ENCODE data around the gene PRDM11.
"Not testable (repeated sequence)": the region's sequence is repeated elsewhere in the genome, so short reads cannot be mapped to it uniquely, and the experiment has no call there.

Gene PRDM11

DNA sequence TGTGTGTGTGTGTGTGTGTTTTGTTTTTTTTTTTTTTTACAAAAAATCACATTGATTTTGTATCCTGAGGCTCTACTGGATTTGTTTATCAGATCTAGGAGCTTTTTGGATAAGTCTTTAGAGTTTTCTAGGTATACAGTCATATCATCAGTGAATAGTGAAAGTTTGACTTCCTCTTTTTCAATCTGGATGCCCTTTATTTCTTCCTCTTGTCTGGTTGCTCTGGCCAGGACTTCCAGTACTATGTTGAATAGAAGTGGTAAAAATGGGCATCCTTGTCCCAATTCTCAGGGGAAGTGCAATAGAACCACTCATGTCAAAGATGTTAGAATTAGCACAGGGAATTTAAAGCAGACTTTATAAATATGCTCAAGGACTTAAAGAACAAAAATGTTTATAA, 32.6 kb upstream of the PRDM11 start:
- no peak overlapping the region for H3K27ac ChIP-seq
- DNase-seq: no peak
- H3K4me1 ChIP-seq: no peaks in the 10 kb centered on the region
- H3K9me3 ChIP-seq: no peaks in the 10 kb centered on the region
- TF ChIP-seq, protein P1, sequence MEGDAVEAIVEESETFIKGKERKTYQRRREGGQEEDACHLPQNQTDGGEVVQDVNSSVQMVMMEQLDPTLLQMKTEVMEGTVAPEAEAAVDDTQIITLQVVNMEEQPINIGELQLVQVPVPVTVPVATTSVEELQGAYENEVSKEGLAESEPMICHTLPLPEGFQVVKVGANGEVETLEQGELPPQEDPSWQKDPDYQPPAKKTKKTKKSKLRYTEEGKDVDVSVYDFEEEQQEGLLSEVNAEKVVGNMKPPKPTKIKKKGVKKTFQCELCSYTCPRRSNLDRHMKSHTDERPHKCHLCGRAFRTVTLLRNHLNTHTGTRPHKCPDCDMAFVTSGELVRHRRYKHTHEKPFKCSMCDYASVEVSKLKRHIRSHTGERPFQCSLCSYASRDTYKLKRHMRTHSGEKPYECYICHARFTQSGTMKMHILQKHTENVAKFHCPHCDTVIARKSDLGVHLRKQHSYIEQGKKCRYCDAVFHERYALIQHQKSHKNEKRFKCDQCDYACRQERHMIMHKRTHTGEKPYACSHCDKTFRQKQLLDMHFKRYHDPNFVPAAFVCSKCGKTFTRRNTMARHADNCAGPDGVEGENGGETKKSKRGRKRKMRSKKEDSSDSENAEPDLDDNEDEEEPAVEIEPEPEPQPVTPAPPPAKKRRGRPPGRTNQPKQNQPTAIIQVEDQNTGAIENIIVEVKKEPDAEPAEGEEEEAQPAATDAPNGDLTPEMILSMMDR (IDR thresholded peaks at IDR 0.05): no peak
- intact Hi-C loops (cut with DNase I; ENCODE audit: low total_unique reads): loop anchor here (10.0 kb wide), 1 partner anchor 131 kb away; no protein-coding TSS in a partner anchor
- no peaks in the 10 kb centered on the region for H3K36me3 ChIP-seq
- peaks cover 0 to 19% of the 10 kb centered on the region in 2 donors for H3K27me3 ChIP-seq
- no peak overlapping the region for H3K4me3 ChIP-seq

DNA sequence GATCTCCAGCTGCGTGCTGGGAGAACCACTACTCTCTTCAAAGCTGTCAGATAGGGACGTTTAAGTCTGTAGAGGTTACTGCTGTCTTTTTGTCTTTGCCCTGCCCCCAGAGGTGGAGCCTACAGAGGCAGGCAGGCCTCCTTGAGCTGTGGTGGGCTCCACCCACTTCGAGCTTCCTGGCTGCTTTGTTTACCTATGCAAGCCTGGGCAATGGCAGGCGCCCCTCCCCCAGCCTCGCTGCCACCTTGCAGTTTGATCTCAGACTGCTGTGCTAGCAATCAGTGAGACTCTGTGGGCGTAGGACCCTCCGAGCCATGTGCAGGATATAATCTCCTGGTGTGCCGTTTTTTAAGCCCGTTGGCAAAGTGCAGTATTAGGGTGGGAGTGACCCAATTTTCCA, 18.6 kb upstream of the PRDM11 start:
- H3K4me1 ChIP-seq; H3K9me3 ChIP-seq; H3K27ac ChIP-seq; H3K36me3 ChIP-seq; H3K4me3 ChIP-seq; intact Hi-C loops (cut with DNase I; ENCODE audit: low total_unique reads); DNase-seq: not testable (repeated sequence)
- H3K27me3 ChIP-seq: peaks cover 0 to 23% of the 10 kb centered on the region in 2 donors

DNA sequence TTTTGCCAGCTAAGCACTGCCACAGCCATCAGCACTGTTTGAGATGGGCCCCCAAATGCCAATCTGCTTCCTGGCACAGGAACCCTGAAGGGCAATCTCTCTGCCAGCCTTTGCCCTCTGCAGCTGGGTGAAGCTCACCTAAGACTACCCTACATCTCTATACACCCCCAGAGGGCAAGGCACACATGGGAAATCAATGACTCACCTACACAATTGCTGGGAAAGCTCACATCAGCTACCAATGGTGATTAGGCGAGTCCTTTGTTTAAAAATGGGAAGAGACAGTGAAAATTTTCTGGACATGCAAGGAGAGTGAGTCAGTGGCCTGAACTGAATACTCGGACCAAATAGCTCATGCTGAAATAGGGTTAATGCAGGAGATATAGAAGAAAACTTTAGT, 12.6 kb upstream of the PRDM11 start:
- intact Hi-C loops (cut with DNase I; ENCODE audit: low total_unique reads): no loop called here
- H3K27ac ChIP-seq: no peak overlapping the region
- H3K36me3 ChIP-seq: no peaks in the 10 kb centered on the region
- TF ChIP-seq, protein P1 (IDR thresholded peaks at IDR 0.05): no peak
- no peak overlapping the region for H3K4me3 ChIP-seq
- H3K4me1 ChIP-seq: no peaks in the 10 kb centered on the region
- DNase-seq: no peak
- H3K27me3 ChIP-seq: peaks cover 0 to 22% of the 10 kb centered on the region in 2 donors
- H3K9me3 ChIP-seq: peaks cover 0 to 6% (median 0%) of the 10 kb centered on the region in 3 donors

DNA sequence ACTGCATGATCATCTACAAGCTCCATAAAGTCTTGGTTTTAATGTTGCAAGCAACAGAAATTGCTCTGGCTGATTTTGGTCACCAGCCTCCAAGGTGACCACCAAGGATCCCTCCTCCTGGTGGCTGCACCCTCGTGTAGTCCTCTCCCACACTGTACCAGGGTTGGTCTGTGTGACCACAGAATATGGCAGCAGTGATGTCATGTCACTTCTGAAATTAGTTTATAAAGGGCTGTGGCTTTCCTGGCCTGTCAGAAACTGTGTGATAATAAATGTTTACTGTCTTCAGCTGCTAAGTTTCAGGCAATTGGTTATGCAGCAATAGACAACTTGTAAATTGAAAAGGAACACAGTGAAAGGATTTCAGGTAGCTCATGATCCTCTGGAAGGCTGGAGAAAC, 5.3 kb upstream of the PRDM11 start:
- Histone ChIP-seq H3K36me3 (no peaks in the 10 kb centered on the region), H3K4me1 (peaks cover 0 to 12% (median 9%) of the 10 kb centered on the region in 4 donors), H3K27ac (no peak overlapping the region), H3K4me3 (no peak overlapping the region), H3K27me3 (peaks cover 0 to 2% of the 10 kb centered on the region in 2 donors), H3K9me3 (no peaks in the 10 kb centered on the region)
- TF ChIP-seq, protein P1 (IDR thresholded peaks at IDR 0.05): no peak
- DNase-seq: no peak
- intact Hi-C loops (cut with DNase I; ENCODE audit: low total_unique reads): loop anchor here (10.0 kb wide), 1 partner anchor 74 kb away; no protein-coding TSS in a partner anchor

DNA sequence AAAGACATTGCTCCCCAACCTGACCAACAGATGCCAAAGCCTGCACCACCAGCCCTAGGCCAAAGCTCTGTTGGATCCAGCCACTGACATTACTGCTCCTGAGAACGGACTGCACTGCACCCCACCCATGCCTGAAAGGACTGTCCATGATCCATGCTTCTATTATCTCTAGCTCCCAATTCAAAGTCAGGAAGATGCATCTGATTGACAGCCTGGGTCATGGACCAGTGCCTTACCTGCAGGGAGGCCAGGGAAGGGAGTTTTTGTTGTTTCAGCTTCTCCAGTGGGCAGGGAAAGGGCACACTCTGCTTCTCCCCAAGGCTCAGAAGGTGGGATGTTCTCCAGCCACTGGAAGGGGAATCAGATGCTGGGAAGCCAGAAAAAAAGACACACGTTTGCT, 4.8 kb upstream of the PRDM11 start:
- TF ChIP-seq, protein P1 (IDR thresholded peaks at IDR 0.05): no peak
- intact Hi-C loops (cut with DNase I; ENCODE audit: low total_unique reads): loop anchor here (10.0 kb wide), 1 partner anchor 73 kb away; no protein-coding TSS in a partner anchor
- DNase-seq: no peak
- Histone ChIP-seq H3K36me3 (no peaks in the 10 kb centered on the region), H3K9me3 (no peaks in the 10 kb centered on the region), H3K4me3 (no peak overlapping the region), H3K4me1 (peaks cover 0 to 12% (median 9%) of the 10 kb centered on the region in 4 donors), H3K27me3 (peaks cover 0 to 2% of the 10 kb centered on the region in 2 donors), H3K27ac (no peak overlapping the region)

DNA sequence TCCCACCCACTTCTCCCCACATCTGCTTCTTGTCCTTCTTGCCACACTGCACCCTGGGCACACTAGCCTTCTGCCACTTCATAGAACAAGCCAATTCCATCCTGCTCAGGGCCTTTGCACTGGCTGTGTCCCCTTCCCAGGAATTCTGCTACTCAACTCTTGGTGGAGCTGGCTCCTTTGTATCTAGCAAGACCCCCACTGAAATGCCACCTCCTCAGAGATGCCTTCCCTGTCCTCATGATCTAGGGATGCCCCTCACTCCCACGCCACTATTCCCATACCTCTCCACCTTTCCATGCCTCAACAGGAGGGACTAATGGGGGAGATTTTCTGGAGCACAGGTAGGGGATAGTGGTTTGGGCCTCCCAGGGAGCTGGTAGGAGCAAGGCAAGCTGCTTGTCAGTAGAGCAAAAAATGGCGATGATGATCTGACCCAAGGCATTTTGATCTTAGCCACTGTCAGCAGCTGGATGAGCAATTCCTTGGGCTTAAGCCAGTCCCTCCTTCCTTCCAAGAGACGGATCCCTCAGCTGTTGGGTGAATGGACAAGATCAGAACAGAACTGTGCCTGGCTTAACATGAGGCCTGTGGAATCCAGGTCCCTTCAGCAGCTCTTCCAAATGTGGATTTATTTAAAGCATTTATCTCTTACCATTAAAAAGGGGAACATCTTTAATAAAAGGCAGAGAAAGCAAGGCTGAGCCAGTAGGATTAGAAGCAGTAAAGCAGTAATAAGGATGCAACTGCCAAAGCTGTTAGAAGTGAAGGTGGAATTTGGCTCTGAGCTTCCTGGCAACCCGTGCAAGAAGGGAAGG, 4.0 kb upstream of the PRDM11 start:
- no peak overlapping the region for H3K27ac ChIP-seq
- no peak for DNase-seq
- TF ChIP-seq, protein P1 (IDR thresholded peaks at IDR 0.05): no peak
- H3K36me3 ChIP-seq: no peaks in the 10 kb centered on the region
- no peaks in the 10 kb centered on the region for H3K9me3 ChIP-seq
- peaks cover 0 to 2% of the 10 kb centered on the region in 2 donors for H3K27me3 ChIP-seq
- H3K4me3 ChIP-seq: no peak overlapping the region
- peaks cover 0 to 12% (median 10%) of the 10 kb centered on the region in 4 donors for H3K4me1 ChIP-seq
- intact Hi-C loops (cut with DNase I; ENCODE audit: low total_unique reads): loop anchor here (10.0 kb wide), 1 partner anchor 72 kb away; no protein-coding TSS in a partner anchor
